HUES64 (cell line): ENCODE results near the gene COMP.
"Not testable (repeated sequence)": the region's sequence is repeated elsewhere in the genome, so short reads cannot be mapped to it uniquely, and the experiment has no call there.

ENCODE experiments used
- H3K27ac ChIP-seq: 2 replicates; pipeline ENCODE4 v1.7.0; 2013; ENCODE audit warnings: low read depth, low read length, inconsistent platforms
- H3K27me3 ChIP-seq: 2 replicates; pipeline ENCODE4 v1.6.1; 2013; ENCODE audit warnings: mild to moderate bottlenecking, low read length; ENCODE audit not compliant: insufficient read depth
- H3K36me3 ChIP-seq: 2 replicates; pipeline ENCODE4 v1.6.1; 2013; ENCODE audit warnings: mild to moderate bottlenecking, low read length; ENCODE audit not compliant: insufficient read depth
- H3K4me1 ChIP-seq: 2 replicates; pipeline ENCODE4 v1.6.1; 2013; ENCODE audit warnings: mild to moderate bottlenecking, low read length, moderate library complexity; ENCODE audit not compliant: insufficient read depth
- H3K4me3 ChIP-seq: 2 replicates; pipeline ENCODE4 v1.5.1; 2013; ENCODE audit warnings: mild to moderate bottlenecking, low read length, moderate library complexity
- H3K9ac ChIP-seq: 2 replicates; pipeline ENCODE4 v1.6.1; 2013; ENCODE audit warnings: mild to moderate bottlenecking, low read depth, low read length
- H3K9me3 ChIP-seq: 2 replicates; pipeline ENCODE4 v1.6.1; 2013; ENCODE audit warnings: low read depth, low read length; ENCODE audit not compliant: insufficient read depth
- WGBS: fragments of 150-250, 120-280 bp; methylation state at CpG from one replicate; pipeline ENCODE4 v1.1.7; 2013; ENCODE audit warnings: missing lambda C conversion rate; 5-methylcytosine and 5-hydroxymethylcytosine counted together

Gene COMP

GRCh38 chr19:18828786-18829185 lies 37.7 kb upstream of the COMP start:
- WGBS = 63% methylated on average over 6 of the region's 6 CpGs
- H3K27me3 ChIP-seq = peaks cover 11% of the 10 kb centered on the region; the same call in 1 of the 2 replicates
- peaks cover 3% of the 10 kb centered on the region for H3K4me1 ChIP-seq
- no peak overlapping the region for H3K4me3 ChIP-seq
- H3K9ac ChIP-seq = no peak overlapping the region
- no peak overlapping the region for H3K27ac ChIP-seq
- H3K36me3 ChIP-seq = no peaks in the 10 kb centered on the region
- peaks cover 5% of the 10 kb centered on the region; the same call in 1 of the 2 replicates for H3K9me3 ChIP-seq

- peaks cover 9% of the 10 kb centered on the region for H3K27me3 ChIP-seq
- no peaks in the 10 kb centered on the region for H3K36me3 ChIP-seq
- H3K4me3 ChIP-seq = no peak overlapping the region
- H3K9me3 ChIP-seq = no peaks in the 10 kb centered on the region
- WGBS = 90% methylated on average over 9 of the region's 9 CpGs
- no peaks in the 10 kb centered on the region for H3K4me1 ChIP-seq
- H3K27ac ChIP-seq = no peak overlapping the region
- no peak overlapping the region for H3K9ac ChIP-seq
Measured at GRCh38 chr19:18817574-18817973, 26.5 kb upstream of the COMP start.

- WGBS = 94% methylated on average over 4 of the region's 4 CpGs
- H3K27ac ChIP-seq, H3K9ac ChIP-seq, H3K4me3 ChIP-seq, H3K9me3 ChIP-seq, H3K36me3 ChIP-seq, H3K4me1 ChIP-seq: not testable (repeated sequence)
- peaks cover 17% of the 10 kb centered on the region for H3K27me3 ChIP-seq
Measured at GRCh38 chr19:18816645-18817044, 25.5 kb upstream of the COMP start.

GRCh38 chr19:18815673-18816072 lies 24.6 kb upstream of the COMP start:
- H3K9ac ChIP-seq = no peak overlapping the region
- no peaks in the 10 kb centered on the region for H3K4me1 ChIP-seq
- WGBS = 92% methylated on average over 5 of the region's 5 CpGs

GRCh38 chr19:18814063-18814462 lies 23.0 kb upstream of the COMP start:
- Histone ChIP-seq H3K9ac (no peak overlapping the region), H3K4me1 (no peaks in the 10 kb centered on the region), H3K9me3 (no peaks in the 10 kb centered on the region), H3K27ac (no peak overlapping the region), H3K27me3 (peaks cover 17% of the 10 kb centered on the region), H3K36me3 (no peaks in the 10 kb centered on the region), H3K4me3 (no peak overlapping the region)
- 78% methylated on average over 9 of the region's 9 CpGs for WGBS

More at GRCh38 chr19:18815673-18816072, 24.6 kb upstream of the COMP start:
- Histone ChIP-seq H3K27ac (no peak overlapping the region), H3K36me3 (no peaks in the 10 kb centered on the region), H3K27me3 (peaks cover 17% of the 10 kb centered on the region), H3K4me3 (no peak overlapping the region), H3K9me3 (no peaks in the 10 kb centered on the region)

GRCh38 chr19:18811638-18812037 lies 20.5 kb upstream of the COMP start:
- not testable (repeated sequence) for H3K9me3 ChIP-seq, H3K27ac ChIP-seq, H3K9ac ChIP-seq, H3K4me3 ChIP-seq, H3K36me3 ChIP-seq, H3K4me1 ChIP-seq
- peaks cover 17% of the 10 kb centered on the region for H3K27me3 ChIP-seq
- 94% methylated on average over 5 of the region's 5 CpGs for WGBS

GRCh38 chr19:18809149-18809868 lies 18.2 kb upstream of the COMP start:
- Histone ChIP-seq H3K9me3 (no peaks in the 10 kb centered on the region), H3K36me3 (no peaks in the 10 kb centered on the region), H3K27ac (no peak overlapping the region), H3K9ac (no peak overlapping the region), H3K4me3 (no peak overlapping the region), H3K27me3 (peaks cover 17% of the 10 kb centered on the region), H3K4me1 (no peaks in the 10 kb centered on the region)
- WGBS = 83% methylated on average over 14 of the region's 14 CpGs

GRCh38 chr19:18807861-18808331 lies 16.8 kb upstream of the COMP start:
- H3K27me3 ChIP-seq = peaks cover 10% of the 10 kb centered on the region
- H3K9me3 ChIP-seq = no peaks in the 10 kb centered on the region
- no peaks in the 10 kb centered on the region for H3K36me3 ChIP-seq
- H3K27ac ChIP-seq = no peak overlapping the region
- no peaks in the 10 kb centered on the region for H3K4me1 ChIP-seq
- WGBS = 86% methylated on average over 19 of the region's 19 CpGs
- no peak overlapping the region for H3K9ac ChIP-seq
- no peak overlapping the region for H3K4me3 ChIP-seq

GRCh38 chr19:18804643-18805042 lies 13.5 kb upstream of the COMP start:
- Histone ChIP-seq H3K27ac (no peak overlapping the region), H3K9ac (no peak overlapping the region), H3K4me1 (no peaks in the 10 kb centered on the region), H3K27me3 (peaks cover 17% of the 10 kb centered on the region), H3K36me3 (no peaks in the 10 kb centered on the region), H3K4me3 (no peak overlapping the region), H3K9me3 (no peaks in the 10 kb centered on the region)
- 86% methylated on average over 8 of the region's 8 CpGs for WGBS

GRCh38 chr19:18804139-18804601 lies 13.1 kb upstream of the COMP start:
- Histone ChIP-seq H3K36me3 (no peaks in the 10 kb centered on the region), H3K4me1 (no peaks in the 10 kb centered on the region), H3K27me3 (peaks cover 20% of the 10 kb centered on the region), H3K4me3 (no peak overlapping the region), H3K9ac (no peak overlapping the region), H3K9me3 (no peaks in the 10 kb centered on the region), H3K27ac (no peak overlapping the region)
- WGBS = 91% methylated on average over 15 of the region's 15 CpGs

- H3K36me3 ChIP-seq = no peaks in the 10 kb centered on the region
- no peak overlapping the region for H3K9ac ChIP-seq
- peaks cover 26% of the 10 kb centered on the region for H3K27me3 ChIP-seq
- no peaks in the 10 kb centered on the region for H3K4me1 ChIP-seq
- H3K9me3 ChIP-seq = no peaks in the 10 kb centered on the region
- no peak overlapping the region for H3K4me3 ChIP-seq
- no peak overlapping the region for H3K27ac ChIP-seq
- 88% methylated on average over 5 of the region's 5 CpGs for WGBS
Measured at GRCh38 chr19:18803550-18804138, 12.5 kb upstream of the COMP start.
